ENCODE data around the gene GALM.

DNA sequence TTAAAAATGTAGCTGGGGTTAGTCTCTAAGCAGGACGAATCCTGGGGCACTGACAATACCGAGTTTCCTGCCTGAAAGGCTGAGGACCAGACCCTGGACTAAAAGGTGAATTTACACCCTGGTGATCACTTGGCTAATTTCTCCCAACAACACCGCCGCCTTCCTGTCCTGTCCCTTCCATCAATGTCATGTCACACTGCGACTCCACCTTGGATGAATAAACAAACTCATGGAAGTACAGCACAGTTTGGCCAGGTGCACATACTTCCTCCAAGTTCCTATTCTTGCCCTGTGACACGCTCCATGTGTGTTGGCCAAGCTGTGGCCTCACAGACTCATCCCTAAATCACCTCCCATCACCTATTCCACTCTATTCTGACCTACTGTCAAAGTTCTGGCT lies 15.9 kb upstream of the GALM start:
- TF ChIP-seq EZH2 (IDR thresholded peaks at IDR 0.05; ENCODE audit: borderline replicate concordance, insufficient read depth, low read length, poor library complexity, severe bottlenecking) (no peak), CTCF (IDR thresholded peaks at IDR 0.05; ENCODE audit: poor library complexity, severe bottlenecking) (no peak), SMC3 (conservative IDR thresholded peaks at IDR 0.05; ENCODE audit: poor library complexity) (no peak), EP300 (conservative IDR thresholded peaks at IDR 0.05; ENCODE audit: poor library complexity, severe bottlenecking) (no peak), RAD21 (conservative IDR thresholded peaks at IDR 0.05) (no peak), MXI1 (conservative IDR thresholded peaks at IDR 0.05; ENCODE audit: poor library complexity, severe bottlenecking) (no peak), POLR2AphosphoS5 (IDR thresholded peaks at IDR 0.05) (no peak), TAF1 (IDR thresholded peaks at IDR 0.05; ENCODE audit: low read depth) (no peak)
- TF ChIP-seq, protein P1, sequence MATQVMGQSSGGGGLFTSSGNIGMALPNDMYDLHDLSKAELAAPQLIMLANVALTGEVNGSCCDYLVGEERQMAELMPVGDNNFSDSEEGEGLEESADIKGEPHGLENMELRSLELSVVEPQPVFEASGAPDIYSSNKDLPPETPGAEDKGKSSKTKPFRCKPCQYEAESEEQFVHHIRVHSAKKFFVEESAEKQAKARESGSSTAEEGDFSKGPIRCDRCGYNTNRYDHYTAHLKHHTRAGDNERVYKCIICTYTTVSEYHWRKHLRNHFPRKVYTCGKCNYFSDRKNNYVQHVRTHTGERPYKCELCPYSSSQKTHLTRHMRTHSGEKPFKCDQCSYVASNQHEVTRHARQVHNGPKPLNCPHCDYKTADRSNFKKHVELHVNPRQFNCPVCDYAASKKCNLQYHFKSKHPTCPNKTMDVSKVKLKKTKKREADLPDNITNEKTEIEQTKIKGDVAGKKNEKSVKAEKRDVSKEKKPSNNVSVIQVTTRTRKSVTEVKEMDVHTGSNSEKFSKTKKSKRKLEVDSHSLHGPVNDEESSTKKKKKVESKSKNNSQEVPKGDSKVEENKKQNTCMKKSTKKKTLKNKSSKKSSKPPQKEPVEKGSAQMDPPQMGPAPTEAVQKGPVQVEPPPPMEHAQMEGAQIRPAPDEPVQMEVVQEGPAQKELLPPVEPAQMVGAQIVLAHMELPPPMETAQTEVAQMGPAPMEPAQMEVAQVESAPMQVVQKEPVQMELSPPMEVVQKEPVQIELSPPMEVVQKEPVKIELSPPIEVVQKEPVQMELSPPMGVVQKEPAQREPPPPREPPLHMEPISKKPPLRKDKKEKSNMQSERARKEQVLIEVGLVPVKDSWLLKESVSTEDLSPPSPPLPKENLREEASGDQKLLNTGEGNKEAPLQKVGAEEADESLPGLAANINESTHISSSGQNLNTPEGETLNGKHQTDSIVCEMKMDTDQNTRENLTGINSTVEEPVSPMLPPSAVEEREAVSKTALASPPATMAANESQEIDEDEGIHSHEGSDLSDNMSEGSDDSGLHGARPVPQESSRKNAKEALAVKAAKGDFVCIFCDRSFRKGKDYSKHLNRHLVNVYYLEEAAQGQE (IDR thresholded peaks at IDR 0.05; ENCODE audit: borderline replicate concordance) = no peak
